Testis (tissue), 2 donors: Measurements from ENCODE around the gene TNFSF4.

Experiments used
- CTCF ChIP-seq, 3 experiments: fragments of 450-650 bp in 2 of 3; fragments of 200-600 bp in 1 of 3; sonication (generic) in 1 of 3; IDR thresholded peaks; one replicate each; pipeline ENCODE4 v1.5.1; 2016 to 2019; ENCODE audit warnings: antibody characterized with exemption in 3 of 3, mild to moderate bottlenecking in 2 of 3, moderate library complexity in 1 of 3
- POLR2A ChIP-seq: fragments of 450-650 bp; IDR thresholded peaks from one replicate; pipeline ENCODE4 v1.6.1; 2017; ENCODE audit warnings: antibody characterized with exemption, mild to moderate bottlenecking, moderate library complexity

GRCh38 chr1:173223031-173223380 is 15.9 kb upstream of the TNFSF4 start:
- TF ChIP-seq CTCF (IDR thresholded peaks at IDR 0.05): no peak
- no peak for TF ChIP-seq POLR2A
